Measurements from ENCODE around the gene C19orf33.
"Not testable (repeated sequence)": the region's sequence is repeated elsewhere in the genome, so short reads cannot be mapped to it uniquely, and the experiment has no call there.

Gene C19orf33

DNA sequence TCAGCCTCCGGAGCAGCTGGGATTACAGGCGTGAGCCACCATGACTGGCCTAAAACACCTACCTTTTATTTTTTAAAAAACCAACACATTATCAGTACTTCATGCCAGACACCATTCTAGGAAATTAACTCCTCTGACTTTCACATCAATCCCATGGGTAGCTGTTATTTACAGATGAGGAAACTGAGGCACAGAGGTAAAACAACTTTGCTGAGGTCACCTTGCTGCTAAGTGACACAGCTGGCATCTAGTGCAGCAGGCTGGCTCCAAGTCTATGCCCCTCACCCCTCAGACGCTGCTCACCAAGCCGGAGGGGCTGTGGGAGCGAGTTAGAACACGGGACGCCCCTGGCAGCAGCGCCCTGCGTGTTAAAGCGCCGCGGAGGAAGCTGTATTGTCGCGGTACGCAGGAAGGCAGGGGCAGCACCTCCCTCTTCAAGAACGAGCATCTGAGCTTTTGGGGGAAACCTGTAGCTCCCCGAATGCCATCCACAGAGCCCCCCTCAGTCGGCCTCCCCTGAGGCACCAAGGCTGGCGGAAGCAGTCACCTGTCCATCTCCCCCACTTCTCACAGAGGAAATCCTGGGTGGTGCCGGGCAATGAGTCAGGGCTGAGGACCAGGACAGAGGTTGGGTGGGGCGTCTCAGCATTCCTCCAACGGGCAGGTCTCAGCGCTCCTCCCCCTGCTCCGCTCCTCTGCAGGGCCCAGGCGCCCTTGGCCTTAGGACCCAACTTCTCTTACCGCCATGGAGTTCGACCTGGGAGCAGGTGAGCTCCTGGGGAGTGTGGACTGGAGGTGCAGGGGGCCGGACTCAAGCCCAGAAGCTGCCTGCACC is at the start of gene C19orf33:
Gene C19orf33, plus strand, starts transcription at position 735 of the 835 bp plus-strand sequence. Its CDS starts 11 bp downstream, at position 746.
- no peak for DNase-seq

DNA sequence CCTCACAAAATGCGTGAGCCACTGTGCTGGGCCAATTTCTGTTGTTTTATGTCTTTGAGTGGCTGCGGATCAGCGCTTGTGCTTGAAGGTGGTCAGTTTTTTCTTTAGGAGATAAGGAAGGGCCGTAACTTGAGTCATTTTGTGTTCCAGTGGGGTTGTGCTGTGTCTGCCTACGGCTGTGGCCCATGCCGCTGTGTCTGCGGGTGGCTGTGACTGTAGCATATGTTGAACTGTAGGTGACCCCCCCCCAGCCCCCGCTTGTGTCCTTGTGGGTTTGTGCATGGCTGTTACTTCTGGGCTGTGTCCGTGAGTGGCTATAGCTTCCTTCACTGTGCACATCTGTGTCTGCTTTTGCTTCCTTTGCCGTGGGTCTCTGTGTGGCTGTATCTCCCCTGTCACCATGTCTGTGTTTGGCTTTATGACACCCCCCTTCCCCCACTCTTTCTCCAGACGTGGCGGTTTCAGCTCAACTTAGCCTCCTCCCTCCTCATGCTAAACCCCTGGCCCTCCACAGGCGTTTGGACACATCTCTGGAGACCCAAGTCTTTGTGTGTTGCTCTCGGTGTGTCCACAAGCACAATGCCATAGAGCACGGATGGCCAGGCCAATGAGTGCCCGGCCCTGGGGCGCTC is 48.6 kb upstream of the C19orf33 start:
- DNase-seq: peak; percentile 58

DNA sequence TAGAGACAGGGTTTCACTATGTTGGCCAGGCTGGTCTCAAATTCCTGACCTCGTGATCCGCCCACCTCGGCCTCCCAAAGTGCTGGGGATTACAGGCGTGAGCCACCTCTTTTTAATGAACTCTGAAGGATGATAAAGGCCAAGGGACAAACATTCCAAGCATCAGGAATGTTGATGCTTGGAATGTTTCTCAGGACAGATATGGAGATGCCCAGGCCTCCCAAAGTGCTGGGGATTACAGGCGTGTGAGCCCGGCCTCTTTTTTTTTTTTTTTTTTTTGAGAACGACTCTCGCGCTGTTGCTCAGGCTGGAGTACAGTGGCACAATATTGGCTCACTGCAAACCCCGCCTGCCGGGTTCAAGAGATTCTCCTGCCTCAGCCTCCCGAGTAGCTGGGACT is 42.1 kb upstream of the C19orf33 start:
- not testable (repeated sequence) for DNase-seq

DNA sequence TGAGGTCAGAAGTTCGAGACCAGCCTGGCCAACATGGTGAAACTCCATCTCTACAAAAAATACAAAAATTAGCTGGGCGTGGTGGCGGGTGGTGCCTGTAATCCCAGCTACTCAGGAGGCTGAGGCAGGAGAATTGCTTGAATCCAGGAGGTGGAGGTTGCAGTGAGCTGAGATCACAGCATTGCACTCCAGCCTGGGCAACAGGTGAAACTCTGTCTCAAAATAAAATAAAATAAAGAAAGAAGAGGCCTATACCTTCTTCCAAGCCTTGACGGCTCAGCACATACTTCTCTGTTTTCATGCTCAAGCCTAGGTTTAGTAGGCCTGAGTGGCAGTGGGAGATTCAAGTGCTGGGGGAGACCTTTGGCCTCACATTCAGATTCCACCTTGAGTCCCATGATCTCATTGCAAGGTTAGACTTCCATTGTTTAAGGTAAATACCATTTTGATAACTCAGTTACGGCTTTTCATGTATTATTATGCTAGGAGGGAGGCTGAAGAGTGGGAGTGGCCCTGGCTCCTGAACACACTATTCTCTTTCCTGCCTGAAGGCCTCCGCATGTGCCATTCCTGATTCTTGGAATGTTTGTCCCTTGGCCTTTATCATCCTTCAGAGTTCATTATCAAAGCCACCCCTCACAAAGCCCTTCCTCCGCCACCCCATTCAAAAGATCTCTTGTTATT is 41.3 kb upstream of the C19orf33 start:
- no peak for DNase-seq

DNA sequence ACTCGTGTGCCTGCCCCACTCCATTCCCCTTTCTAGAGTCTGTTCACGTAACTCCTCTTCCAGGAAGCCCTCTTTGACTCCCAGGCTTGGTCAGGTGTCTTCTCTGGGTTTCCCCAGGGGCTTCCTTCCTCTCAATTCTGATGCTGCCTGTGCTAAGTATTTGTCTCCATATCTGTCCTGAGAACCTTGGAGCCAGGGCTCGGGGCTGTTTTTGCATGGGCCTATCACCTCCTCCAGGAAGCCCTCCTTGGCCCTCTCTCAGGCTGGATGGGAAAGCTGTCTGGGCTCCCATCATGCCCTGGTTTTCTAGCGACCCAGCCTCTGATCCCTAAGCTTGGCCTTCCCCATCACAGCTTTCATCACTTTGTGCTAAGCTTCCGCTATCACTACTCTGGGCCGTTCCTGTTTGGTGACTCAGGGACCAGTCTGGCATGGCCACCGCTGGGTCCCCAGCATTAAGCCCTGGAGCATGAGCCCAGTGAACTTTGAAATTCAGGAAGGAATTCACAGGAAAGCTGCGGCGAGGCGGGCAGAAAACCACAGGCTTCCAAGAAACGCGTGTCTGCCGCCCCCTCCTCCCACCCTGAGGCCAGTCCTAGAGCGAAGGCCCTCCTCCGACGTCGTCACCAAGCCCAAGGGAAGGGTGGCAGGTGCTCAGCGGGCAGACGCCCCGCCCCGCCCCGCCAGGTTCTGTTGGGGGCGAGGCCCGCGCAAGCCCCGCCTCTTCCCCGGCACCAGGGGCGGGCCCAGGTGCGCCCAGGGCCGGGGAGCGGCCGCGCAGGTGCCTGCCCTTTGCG is 40.2 kb upstream of the C19orf33 start:
- DNase-seq: peak; percentile 72

DNA sequence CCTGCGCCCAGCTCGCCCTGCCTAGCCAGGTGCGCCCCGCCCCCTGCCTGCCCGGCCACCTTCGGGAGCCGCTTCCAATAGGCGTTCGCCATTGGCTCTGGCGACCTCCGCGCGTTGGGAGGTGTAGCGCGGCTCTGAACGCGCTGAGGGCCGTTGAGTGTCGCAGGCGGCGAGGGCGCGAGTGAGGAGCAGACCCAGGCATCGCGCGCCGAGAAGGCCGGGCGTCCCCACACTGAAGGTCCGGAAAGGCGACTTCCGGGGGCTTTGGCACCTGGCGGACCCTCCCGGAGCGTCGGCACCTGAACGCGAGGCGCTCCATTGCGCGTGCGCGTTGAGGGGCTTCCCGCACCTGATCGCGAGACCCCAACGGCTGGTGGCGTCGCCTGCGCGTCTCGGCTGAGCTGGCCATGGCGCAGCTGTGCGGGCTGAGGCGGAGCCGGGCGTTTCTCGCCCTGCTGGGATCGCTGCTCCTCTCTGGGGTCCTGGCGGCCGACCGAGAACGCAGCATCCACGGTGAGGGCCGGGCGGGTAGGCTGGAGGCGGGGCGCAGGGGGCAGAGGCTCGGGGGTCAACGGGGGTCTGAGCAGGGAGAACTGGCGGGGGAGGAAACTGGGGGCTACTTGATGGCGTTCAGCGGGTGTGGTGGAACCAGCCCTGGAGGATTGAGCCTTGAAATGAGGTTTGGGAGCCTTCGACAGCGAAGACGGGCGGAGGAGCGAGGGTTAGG is 39.4 kb upstream of the C19orf33 start, which contains the start of gene SPINT2:
Gene SPINT2, plus strand, starts transcription at position 88 of the 727 bp plus-strand sequence. Its CDS starts 320 bp downstream, at position 408.
- DNase-seq: peak; percentile 43

DNA sequence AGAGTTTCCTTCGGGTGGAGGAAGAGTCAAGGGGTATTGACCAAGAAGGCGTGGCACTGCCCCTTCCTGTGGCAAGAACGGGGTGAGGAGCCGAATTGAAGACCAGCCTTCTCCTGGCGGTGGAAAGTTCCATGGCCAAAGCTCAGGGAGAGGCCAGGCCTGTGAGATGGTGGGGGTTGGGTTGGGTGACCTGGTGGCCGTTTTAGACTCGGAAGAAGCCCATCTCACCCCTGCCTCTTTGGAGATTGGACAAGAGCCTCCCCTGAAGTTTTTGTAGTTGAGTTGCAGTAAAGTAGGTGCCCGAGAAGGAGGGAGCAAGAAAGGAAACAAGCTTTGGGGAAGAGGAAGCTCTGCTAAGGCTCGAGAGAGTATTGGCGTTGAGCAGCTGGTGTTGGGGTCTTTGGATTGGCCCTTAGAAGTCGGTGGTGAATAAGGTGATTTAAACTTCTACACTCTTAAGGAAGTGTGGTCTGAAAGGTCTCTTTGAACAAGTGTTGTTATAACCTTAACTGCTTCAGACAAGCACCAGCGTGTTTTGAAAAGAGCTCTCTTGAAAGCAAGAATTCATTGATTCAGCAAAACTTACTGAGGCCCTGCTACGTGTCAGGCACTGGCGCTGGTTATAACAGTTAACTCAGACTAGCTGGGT is 38.7 kb upstream of the C19orf33 start:
- peak; percentile 57 for DNase-seq

DNA sequence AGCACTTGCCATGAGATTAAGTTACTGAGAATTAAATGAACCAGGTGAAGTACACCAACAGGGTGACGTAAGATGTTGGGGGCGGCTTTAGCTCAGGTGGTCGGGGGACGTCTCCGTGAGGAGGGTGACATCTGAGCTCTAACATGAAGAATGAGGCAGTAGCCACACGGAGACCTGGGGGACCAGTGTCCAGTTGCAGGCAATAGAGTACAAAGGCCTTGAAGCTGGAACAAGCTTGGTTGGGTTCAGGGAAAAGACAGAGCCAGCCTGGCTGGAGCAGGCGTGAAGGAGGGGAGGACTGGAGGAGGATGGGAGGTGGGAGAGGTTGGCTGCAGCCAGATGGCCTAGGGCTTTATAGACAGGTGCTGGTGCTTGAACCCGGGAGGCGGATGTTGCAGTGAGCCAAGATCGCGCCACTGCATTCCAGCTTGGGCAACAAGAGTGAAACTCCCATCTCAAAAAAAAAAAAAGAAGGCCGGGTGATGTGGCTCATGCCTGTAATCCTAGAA is 38.1 kb upstream of the C19orf33 start:
- DNase-seq: no peak

DNA sequence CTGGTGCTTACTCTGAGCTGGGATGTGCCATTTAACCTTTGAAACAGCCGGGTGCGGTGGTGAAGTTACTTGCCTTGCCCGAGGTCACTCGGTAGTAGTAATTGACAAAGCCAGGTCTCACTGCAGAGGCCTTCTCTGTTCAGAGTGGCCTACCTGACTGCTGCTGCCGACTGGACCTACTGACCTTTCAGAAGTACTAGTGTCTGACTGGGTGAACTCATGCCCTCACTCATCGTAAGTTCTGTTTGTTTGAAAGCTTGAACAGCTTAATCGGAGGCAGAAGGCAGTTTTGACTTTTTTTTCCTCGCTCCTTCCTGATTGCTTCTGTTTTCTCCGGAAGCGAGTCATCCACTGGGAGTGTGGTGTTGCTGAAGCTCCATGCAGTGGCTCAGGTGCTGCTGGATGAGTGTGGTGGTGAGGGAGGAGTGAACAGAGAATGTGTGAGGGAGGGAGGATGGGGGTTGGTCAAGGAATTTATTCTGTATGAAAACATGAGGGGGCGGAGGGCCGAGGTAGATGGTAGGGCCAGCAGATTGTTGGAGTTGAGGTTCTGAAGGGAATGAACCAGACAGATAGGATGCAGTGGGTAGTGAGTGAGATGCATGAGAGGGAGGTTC is 37.0 kb upstream of the C19orf33 start:
- no peak for DNase-seq

DNA sequence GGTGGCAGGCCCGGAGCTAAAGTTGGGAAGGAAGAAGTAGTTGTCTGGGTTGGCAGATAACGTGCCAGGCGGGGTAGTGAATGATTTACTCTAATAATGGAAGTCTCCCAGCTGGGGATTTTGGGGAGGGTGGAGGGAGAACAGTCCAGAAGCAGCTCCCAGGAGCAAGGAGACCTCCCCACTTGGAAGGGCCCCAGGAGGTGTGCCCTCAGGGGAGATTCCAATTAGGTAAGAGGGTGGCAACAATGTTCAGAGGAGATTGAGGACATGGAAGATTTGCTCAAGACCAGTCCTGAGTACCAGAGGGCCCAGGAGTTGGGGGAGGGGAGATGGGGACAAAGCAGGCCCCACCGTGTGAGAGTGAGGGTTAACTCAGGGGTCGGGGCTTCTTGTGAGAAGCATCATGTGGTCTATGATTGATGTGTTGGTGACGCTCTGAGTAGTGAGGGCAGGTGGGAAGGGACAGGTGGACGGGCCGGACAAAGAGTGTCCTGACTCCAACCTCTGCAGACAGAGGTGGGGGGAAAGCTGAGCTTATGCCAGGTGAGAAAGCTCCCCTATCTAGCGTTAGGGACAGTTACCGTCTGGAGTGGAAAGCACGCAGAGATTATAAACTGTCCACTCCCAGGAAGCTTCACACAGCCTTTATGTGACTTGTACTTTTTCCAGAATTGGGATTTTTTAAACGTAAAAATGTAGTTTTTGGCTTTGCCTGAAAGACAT is 36.1 kb upstream of the C19orf33 start:
- DNase-seq: no peak

DNA sequence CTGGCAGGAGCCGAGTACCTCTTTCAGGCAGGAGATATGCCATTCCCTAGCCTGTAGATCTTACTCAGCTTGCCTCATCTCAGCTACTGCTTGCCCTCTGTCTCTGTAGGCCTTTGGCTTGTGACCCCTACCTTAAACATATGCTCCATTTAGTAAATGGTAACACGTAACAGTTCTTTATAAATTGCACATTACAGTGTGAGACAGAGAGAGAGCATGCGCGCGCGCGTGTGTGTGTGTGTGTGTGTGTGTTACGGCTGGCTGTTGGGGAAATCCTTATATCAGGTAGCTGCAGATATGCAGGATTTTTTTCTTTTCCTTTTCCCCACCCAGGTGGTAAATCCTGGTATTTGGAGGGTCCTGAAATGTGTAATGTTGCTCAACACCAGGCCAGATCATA is 35.5 kb upstream of the C19orf33 start:
- no peak for DNase-seq

DNA sequence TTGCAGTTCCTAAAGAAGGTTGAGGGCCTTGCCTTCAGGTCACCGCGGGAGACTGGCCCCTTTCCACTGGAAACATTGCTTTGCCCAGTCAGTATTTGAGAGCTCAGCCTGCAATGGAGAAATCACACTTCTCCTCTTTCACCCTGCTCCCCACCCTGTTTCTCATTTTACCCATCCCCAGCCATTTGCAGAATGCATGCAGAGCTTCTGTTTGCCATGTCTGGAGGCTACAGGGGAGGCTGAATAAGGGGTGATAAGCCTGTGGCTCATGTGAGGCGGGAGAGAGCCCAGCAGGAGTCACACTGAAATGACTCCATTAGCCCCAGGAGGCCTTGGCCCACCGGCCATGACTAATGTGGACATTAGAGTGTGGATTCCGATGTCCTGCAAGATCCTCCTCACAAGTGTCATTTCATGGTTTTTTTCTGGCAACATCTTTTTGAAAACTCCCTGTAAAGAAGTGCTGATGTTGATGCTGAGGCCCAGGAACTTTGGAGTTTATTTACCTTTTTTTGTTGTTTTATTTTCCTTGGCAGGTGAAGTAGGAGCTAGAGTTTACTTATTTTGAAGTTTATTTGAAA is 33.4 kb upstream of the C19orf33 start:
- no peak for DNase-seq

DNA sequence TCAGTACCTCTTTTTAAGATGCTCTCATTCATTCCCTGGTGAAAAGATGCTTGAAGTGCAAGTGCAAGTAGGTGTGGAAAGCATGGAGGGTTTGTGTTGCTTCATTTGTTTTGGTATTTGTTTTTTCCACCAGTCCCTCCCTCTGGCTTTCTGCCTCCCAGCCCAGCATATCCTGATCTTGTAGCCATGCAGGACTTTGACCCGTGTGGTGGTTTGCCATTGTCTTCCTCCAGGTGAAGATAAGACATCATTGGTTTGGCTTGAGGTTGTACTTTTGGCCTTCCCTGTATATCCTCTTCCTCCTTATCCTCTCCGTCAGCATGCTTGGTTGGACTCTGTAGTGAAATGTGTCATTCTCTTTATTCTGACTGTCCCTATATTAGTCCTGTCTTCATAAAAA is 30.6 kb upstream of the C19orf33 start:
- no peak for DNase-seq

DNA sequence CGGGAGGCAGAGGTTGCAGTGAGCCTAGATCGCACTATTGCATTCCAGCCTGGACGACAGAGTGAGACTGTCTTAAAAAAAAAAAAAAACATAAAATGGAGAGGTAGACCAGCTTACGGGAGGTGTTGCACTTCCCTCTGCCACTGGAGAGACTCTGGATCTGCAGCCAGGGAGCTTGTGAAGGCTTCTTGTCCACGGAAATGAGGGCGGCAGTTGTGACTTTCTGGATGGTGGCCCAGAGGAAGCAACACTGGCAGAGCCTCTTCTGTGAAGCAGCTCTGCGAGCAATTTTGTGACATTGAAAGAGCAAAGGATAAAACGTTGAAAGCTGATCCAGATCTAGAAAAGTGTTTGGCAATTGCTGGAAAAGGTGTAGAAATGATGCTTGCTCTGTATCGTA is 29.3 kb upstream of the C19orf33 start:
- DNase-seq: no peak

DNA sequence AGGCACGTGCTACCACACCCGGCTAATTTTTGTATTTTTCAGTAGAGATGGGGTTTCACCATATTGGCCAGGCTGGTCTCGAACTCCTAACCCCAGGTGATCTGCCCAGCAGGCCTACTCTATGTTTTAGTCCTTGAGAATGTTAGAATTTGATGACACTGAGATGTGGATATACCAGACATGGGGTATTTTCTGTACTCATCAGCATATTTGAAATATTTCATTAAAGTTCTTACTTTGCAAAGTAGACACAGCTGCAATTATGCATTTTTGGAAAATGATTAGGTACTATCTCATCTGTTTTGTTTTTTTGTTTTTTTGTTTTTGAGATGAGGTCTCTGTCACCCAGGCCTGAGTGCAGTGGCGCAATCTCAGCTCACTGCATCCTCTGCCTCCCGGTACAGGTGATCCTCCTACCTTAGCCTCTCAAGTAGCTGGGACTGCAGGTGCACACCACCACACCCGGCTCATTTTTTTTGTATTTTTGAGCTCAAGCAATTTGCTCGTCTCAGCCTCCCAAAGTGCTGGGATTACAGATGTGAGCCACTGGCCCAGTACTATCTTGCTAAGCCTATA is 27.0 kb upstream of the C19orf33 start:
- DNase-seq: no peak

DNA sequence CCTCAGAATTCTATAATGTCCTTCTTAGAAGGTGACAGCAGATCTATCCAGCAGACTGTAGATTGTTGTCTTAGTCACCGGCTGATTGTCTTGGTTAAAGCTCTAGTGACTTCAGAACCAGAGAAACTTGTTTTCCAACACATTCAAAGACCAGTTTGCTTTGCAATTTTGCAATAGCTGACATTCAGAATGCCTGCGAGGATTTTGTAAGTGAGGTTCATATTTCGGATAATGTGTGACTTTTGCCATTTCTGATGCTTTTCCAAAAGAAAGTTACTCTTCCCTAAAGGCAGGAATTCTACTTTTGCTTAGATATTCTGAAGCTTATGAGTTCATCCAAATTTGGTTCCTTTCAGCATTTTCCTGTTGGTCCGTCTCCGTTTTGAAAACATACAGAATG is 26.5 kb upstream of the C19orf33 start:
- DNase-seq: no peak

DNA sequence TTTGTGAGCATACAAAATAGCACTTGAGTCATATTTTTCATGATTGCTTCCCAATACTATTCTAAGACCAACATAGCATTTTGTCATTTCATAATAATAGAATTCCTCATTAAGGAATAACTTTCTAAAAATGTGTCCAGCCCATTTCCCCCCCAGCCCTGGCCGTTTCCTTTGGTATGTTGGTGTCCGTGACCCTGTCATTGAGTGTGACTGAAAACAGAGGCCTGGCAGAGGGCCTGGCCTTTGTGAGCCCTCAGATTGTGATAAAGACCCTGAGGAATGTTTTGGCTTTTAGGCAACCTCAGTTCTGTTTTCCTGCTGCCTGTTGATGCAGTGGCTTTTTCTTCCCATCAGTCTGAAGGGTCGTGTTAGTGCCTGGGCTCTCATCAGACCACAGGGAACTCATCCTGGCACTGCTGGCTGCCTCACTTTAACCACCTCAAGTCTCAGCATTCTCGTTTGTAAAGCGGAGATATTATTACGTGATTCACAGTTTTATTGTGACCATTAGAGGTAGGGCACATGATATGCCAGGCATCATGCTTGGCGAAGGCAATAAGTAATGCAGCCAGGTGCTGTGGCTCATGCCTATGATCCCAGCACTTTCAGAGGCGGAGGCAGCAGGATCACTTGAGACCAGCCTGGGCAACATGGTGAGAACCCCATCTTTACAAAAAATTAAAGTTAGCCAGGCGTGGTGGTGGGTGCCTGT is 25.9 kb upstream of the C19orf33 start:
- no peak for DNase-seq

DNA sequence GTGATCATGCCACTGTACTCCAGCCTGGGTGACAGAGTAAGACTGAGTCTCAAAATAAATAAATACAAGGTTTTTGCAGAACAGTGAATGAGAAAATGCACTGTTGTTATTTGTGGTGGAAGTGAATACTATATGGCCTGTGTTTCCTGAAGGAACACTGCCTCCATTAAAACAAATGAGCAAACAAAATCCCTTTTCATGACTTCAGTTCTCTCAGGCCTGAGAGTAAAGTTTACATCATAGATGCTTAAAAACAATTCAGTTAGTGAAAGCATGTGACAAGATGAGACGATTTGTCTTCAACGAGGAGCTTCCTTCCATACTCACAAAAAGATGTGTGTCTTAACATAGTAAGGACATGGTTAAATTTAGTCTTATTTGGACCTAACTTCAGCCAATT is 25.3 kb upstream of the C19orf33 start:
- DNase-seq: no peak
